Mesothelial cell of epicardium (in vitro differentiated cells): Measurements from ENCODE around the gene TBC1D8. TPM values are rescaled to one million over a fixed set of nuclear protein-coding genes. Genes with fewer than 3 reads are reported as not detected.

Source experiments
- DNase-seq, 2 experiments: peaks; one replicate each; pipeline ENCODE4 v3.0.0; 2021; ENCODE audit warnings: low spot score in 2 of 2; ENCODE audit not compliant: unreplicated experiment in 2 of 2
- H3K27ac Mint-ChIP-seq: 2 replicates; pipeline ENCODE4 v1.8.0; 2021; ENCODE audit warnings: mixed read lengths
- H3K27me3 Mint-ChIP-seq: 2 replicates; pipeline ENCODE4 v1.8.0; 2021; ENCODE audit warnings: low read depth, mixed read lengths
- H3K36me3 Mint-ChIP-seq: 2 replicates; pipeline ENCODE4 v1.8.0; 2021; ENCODE audit warnings: mixed read lengths
- H3K4me1 Mint-ChIP-seq: 2 replicates; pipeline ENCODE4 v1.8.0; 2021; ENCODE audit warnings: mixed read lengths
- H3K4me3 Mint-ChIP-seq: 2 replicates; pipeline ENCODE4 v1.8.0; 2021; ENCODE audit warnings: mild to moderate bottlenecking, moderate library complexity, mixed read lengths
- H3K9me3 Mint-ChIP-seq: 2 replicates; pipeline ENCODE4 v1.8.0; 2021; ENCODE audit warnings: mixed read lengths
- total RNA-seq: library from RNA; stranded (reverse); gene quantifications from 3 replicates; pipeline ENCODE4 v1.2.1, GENCODE V29; 2021
- TF ChIP-seq, protein P1 (sequence below): fragments of 200-600 bp; sonication (generic); IDR thresholded peaks from one replicate; pipeline ENCODE4 v1.5.0; 2021; ENCODE audit warnings: antibody characterized with exemption; ENCODE audit not compliant: unreplicated experiment

The TBC1D8 gene
- total RNA-seq, 1 donor from 2014 or later: 12.7 TPM

DNA sequence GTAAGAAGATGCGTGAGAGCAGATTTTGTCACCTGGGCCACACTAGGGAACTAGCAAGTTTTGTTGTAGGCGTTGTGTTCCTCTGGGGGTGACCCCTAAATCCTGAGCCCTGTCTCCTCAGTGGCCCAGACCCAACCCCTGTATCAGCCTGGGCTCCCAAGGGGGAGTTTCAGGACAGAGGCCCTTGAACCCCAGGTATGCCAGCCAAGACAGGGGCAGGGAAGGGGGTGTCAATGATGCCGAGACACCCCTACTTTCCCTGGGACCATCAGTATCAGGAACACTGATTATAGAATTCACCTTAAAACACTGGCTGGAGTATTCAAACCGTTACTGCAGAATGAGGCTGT lies 188.2 kb downstream of the TBC1D8 start:
- Mint-ChIP-seq H3K4me3 (no peak overlapping the region), H3K4me1 (peaks cover 16% of the 10 kb centered on the region), H3K27me3 (peaks cover 3% of the 10 kb centered on the region), H3K36me3 (no peaks in the 10 kb centered on the region), H3K9me3 (no peaks in the 10 kb centered on the region), H3K27ac (no peak overlapping the region)
- no peak for DNase-seq
- TF ChIP-seq, protein P1, sequence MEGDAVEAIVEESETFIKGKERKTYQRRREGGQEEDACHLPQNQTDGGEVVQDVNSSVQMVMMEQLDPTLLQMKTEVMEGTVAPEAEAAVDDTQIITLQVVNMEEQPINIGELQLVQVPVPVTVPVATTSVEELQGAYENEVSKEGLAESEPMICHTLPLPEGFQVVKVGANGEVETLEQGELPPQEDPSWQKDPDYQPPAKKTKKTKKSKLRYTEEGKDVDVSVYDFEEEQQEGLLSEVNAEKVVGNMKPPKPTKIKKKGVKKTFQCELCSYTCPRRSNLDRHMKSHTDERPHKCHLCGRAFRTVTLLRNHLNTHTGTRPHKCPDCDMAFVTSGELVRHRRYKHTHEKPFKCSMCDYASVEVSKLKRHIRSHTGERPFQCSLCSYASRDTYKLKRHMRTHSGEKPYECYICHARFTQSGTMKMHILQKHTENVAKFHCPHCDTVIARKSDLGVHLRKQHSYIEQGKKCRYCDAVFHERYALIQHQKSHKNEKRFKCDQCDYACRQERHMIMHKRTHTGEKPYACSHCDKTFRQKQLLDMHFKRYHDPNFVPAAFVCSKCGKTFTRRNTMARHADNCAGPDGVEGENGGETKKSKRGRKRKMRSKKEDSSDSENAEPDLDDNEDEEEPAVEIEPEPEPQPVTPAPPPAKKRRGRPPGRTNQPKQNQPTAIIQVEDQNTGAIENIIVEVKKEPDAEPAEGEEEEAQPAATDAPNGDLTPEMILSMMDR: no peak

DNA sequence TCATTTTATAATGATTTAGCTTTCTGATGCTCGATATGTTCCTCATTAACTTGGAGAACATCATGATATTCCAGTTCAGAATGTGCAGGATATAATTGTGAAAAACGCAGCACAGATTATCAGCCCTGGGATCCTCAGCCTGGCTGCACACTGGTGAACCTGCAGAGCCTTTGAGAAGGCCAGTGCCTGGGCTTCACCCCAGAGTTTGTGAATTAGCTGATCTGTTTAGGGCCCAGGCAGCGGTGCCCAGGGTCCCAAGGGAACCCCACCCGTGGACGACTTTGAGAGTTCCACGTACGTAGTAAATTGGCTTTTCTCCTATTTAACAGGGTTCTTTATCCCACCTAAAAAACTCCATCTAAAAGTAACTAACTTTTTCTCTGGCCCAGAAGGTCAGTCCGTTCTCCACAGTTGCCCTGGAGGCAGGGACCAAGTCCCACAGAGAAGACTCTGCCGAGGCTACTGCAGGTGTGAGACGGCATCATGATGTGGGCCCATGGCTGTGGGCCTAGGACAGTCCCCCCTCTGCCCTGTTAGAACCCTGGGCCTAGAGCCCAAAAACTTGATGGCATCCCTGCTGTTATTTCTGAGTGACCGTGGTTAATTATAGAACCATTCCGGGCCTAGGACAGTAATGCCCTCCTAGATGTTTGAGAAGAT lies 188.7 kb downstream of the TBC1D8 start:
- H3K36me3 Mint-ChIP-seq: no peaks in the 10 kb centered on the region
- H3K4me3 Mint-ChIP-seq: no peak overlapping the region
- DNase-seq: no peak
- TF ChIP-seq, protein P1: no peak
- peaks cover 16% of the 10 kb centered on the region for H3K4me1 Mint-ChIP-seq
- no peak overlapping the region for H3K27ac Mint-ChIP-seq
- H3K27me3 Mint-ChIP-seq: no peaks in the 10 kb centered on the region
- no peaks in the 10 kb centered on the region for H3K9me3 Mint-ChIP-seq

DNA sequence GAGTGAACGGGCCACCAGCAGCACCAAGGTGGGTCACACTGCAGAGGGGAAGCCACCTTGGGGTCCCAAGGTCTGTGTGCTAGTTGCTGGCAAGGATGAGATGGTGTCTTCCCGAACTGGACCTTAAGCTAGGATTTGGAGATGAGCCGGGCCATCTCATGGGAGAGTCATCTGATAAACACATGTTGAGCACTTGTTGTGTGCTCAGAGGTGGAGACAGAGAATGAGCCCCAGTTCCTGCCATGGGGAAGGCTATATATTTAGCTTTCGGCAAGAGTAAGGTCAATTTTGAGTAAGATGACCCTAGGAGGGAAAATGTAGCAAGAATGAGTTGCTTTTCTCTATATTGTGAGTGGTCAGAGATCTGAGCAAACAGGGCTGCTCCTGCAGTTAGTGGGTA lies 190.5 kb downstream of the TBC1D8 start:
- no peak for DNase-seq
- Mint-ChIP-seq H3K27ac (no peak overlapping the region), H3K27me3 (no peaks in the 10 kb centered on the region), H3K36me3 (no peaks in the 10 kb centered on the region), H3K9me3 (no peaks in the 10 kb centered on the region), H3K4me3 (no peak overlapping the region), H3K4me1 (peaks cover 16% of the 10 kb centered on the region)
- TF ChIP-seq, protein P1: no peak

DNA sequence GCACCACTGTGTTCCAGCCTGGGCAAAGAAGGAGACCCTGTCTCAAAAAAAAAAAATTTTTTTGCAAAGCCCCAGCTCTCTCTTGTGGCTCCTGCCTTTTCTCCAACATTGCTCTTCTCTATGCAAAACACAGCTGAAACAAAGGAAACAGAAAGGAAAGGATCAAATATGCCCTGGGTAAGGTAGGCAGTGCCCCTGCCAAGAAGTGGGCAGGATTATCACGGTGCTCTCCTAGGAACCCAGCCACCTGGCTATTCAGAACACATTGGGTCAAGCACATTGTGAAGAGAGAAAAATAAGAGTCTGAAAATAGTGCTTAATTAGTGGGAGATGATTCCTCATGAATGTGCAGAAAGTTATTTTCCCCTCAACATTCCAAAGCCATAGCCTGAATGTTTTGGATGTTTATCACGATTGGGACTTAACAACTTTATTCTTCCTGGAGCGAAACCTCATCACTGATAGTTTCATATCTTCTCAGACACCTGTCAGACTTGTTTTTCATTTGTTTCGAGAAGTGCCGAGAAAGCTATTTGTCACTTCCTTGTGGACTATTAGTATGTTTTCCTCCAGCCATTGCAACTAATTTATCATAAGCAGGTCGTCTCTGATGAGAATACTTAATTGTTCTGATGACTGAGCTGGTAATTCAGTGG lies 191.8 kb downstream of the TBC1D8 start:
- peak overlapping the region; percentile 54 for H3K27ac Mint-ChIP-seq
- no peaks in the 10 kb centered on the region for H3K36me3 Mint-ChIP-seq
- H3K9me3 Mint-ChIP-seq: no peaks in the 10 kb centered on the region
- peaks cover 16% of the 10 kb centered on the region for H3K4me1 Mint-ChIP-seq
- no peak overlapping the region for H3K4me3 Mint-ChIP-seq
- no peaks in the 10 kb centered on the region for H3K27me3 Mint-ChIP-seq
- TF ChIP-seq, protein P1: no peak
- no peak for DNase-seq

DNA sequence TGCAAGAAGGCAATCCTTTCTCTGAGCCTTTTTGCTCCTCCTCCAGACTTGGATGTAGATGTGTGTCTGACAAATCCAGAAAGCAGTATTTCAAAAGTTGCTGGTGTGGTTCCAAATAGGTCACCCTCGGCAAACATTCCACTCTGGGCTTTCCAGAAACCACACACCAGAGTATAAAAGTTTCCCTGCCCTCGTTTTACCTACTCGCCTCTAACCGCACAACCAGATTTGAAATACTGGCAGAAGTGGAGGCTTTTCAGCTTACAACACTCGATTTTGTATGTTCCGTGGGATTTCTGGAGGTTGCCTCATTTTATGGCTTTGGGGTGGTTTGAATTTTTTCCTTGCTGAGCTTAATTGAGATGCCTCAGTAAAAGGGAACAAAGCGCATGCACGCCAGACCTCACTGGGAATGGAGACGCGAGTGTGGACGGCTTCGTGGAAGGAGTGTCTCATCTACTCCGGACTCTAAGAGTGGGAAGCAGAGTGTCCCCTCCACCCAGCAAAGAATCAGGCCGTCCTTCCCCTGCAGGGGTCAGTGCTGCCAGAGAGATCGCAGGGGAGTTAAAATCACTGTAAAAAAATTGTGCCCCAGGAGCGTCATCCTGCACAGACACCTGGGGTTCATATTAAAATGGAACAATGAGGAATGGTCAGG lies 193.1 kb downstream of the TBC1D8 start:
- TF ChIP-seq, protein P1: no peak
- no peak overlapping the region for H3K27ac Mint-ChIP-seq
- H3K4me1 Mint-ChIP-seq: peaks cover 16% of the 10 kb centered on the region
- H3K27me3 Mint-ChIP-seq: no peaks in the 10 kb centered on the region
- H3K9me3 Mint-ChIP-seq: no peaks in the 10 kb centered on the region
- no peak for DNase-seq
- H3K4me3 Mint-ChIP-seq: no peak overlapping the region
- no peaks in the 10 kb centered on the region for H3K36me3 Mint-ChIP-seq

Other genes with a start within 250 kb of the TBC1D8 start
- gene RPL31, start 149.1 kb downstream of the TBC1D8 start, total RNA-seq: 1,845 to 1,900 TPM (median 1,870 TPM) in 3 replicates
- gene CNOT11, start 101.5 kb upstream of the TBC1D8 start, total RNA-seq: 38.3 to 38.8 TPM (median 38.7 TPM) in 3 replicates
- gene RNF149, start 157.3 kb upstream of the TBC1D8 start, total RNA-seq: 52.5 to 59.5 TPM (median 57.6 TPM) in 3 replicates
- gene CREG2, start 236.1 kb upstream of the TBC1D8 start, total RNA-seq: 0.20 to 0.88 TPM (median 0.42 TPM) in 3 replicates